ENCODE data around the gene FCHSD2. TPM values are rescaled to one million over a fixed set of nuclear protein-coding genes. Genes with fewer than 3 reads are reported as not detected.

Gene FCHSD2
- total and polyA plus RNA-seq, 9 of the 15 experiments (the other 6 are each of a cell fraction or from before 2014, with no cell fraction given) = 1.8 to 14.7 (median 6.4) TPM

- TF ChIP-seq BRF2 (IDR thresholded peaks at IDR 0.05; ENCODE audit: borderline replicate concordance, insufficient read depth, insufficient read length) (no peak), NFE2L1 (tag; IDR thresholded peaks at IDR 0.05; ENCODE audit: borderline replicate concordance, low read depth) (no peak), ZNF655 (CRISPR knock-in tag; IDR thresholded peaks at IDR 0.05) (no peak), THAP12 (CRISPR knock-in tag; IDR thresholded peaks at IDR 0.05) (no peak)
Observed at GRCh38 chr11:72875736-72876135, 266.4 kb downstream of the FCHSD2 start (continued).

GRCh38 chr11:72872012-72872411, 270.1 kb downstream of the FCHSD2 start:
- in situ Hi-C loops (cut with MboI) (no loop called here), intact Hi-C loops (cut with micrococcal nuclease) (no loop called here)
- Histone ChIP-seq H4K20me1 (replicated peaks; ENCODE audit: control insufficient read depth, insufficient read depth, low read length) (no peaks in the 10 kb centered on the region), H3K79me2 (ENCODE audit: control insufficient read depth, insufficient read depth, low read length) (no peaks in the 10 kb centered on the region), H3K9ac (ENCODE audit: insufficient read depth in 1 of 2, low read depth in 2 of 2, low read length in 2 of 2) (no peak overlapping the region), H3K9me3 (replicated peaks; ENCODE audit: control insufficient read depth, insufficient read depth, low read depth, low read length) (no peaks in the 10 kb centered on the region), H2AFZ (ENCODE audit: low read depth, low read length) (no peak overlapping the region), H3K4me2 (ENCODE audit: insufficient read depth, low read length) (no peak overlapping the region), H3K27ac (ENCODE audit: extremely low read depth, low read depth, low read length) (no peak overlapping the region), H3K4me1 (replicated peaks in 1 of 2; ENCODE audit: control insufficient read depth in 2 of 2, insufficient read depth in 2 of 2, low read length in 2 of 2) (no peaks in the 10 kb centered on the region), H3K36me3 (ENCODE audit: control insufficient read depth, insufficient read depth, low read length) (no peaks in the 10 kb centered on the region), H3K9me1 (ENCODE audit: control insufficient read depth, insufficient read depth, low read length) (no peaks in the 10 kb centered on the region), H3K27me3 (ENCODE audit: control insufficient read depth in 2 of 2, insufficient read depth in 2 of 2, low read length in 2 of 2) (no peaks in the 10 kb centered on the region), H3K4me3 (no peak overlapping the region)
- BruUV-seq (replicated peaks) = no TSS peak
- ChIA-PET POLR2A (interaction anchor here (0.7 kb wide), 1 partner anchor 17 kb away, joined by 3 read pairs; no protein-coding TSS in a partner anchor), CTCF (ENCODE audit: low intra/inter-chr PET ratio) (no interaction called here)
- DNase-seq (ENCODE audit: extremely low read depth in 1 of 4, low spot score in 3 of 4) (no peak), ATAC-seq (no peak), FAIRE-seq (no peak)
- 42% methylated on average over 1 of the region's 1 CpG for WGBS (ENCODE audit: insufficient coverage, low coverage, missing lambda C conversion rate)
- no peak for TF ChIP-seq THAP7 (CRISPR knock-in tag; IDR thresholded peaks at IDR 0.05)

All from K562 (cell line).